Measurements from ENCODE around the gene VAV1. TPM values are rescaled to one million over a fixed set of nuclear protein-coding genes. Genes with fewer than 3 reads are reported as not detected.

Gene VAV1
- total RNA-seq (2014; rRNA removed; shearing (Covaris generic)): 0.06 TPM in 1 of 2 replicates, not detected in the other

DNA sequence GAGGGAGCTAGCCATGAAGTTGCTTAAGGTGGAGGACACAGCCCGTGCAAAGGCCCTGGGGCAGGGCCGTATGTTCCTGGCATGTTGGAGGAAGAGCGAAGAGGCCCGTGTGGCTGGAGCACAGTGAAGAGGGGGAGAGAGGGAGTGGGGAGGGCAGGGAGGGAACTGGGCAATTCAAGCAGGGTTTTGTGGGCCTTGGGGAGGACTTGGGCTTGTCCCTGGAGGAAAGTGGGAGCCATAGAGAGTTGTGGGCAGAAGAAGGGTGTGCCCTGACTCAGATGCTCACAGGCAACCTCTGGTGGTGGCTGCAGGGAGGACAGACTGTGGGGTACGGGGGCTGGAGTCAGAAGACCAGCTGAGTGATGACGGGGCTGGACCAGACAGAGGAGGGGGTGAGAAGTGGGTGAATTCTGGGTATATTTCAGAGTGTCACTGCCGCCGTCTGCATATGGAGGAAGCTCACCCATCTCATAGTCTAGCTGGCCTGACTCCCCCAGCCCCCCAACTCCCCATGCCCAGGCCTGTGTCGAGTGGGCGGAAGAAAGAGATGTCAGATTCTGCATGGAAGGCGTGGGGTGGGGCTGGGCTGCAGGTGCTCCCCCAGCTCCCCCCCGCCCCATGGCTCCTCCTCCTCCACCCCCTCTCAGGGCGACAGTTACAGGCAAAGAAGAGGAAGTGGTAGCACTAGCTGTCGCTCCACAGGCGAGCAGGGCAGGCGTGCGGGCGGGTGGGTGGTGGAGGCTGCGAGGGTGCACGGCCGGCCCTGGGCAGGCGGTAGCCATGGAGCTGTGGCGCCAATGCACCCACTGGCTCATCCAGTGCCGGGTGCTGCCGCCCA lies at the start of gene VAV1:
Gene VAV1 (plus strand): TSS at position 681 of the 838 bp plus-strand sequence. CDS start 100 bp downstream, at position 781.
- no peak for DNase-seq (ENCODE audit: low spot score)

GRCh38 chr19:6723108-6723618 lies 49.3 kb upstream of the VAV1 start:
- DNase-seq (ENCODE audit: low spot score): peak; percentile 77

GRCh38 chr19:6723738-6724137 lies 48.8 kb upstream of the VAV1 start:
- no peak for DNase-seq (ENCODE audit: low spot score)

DNA sequence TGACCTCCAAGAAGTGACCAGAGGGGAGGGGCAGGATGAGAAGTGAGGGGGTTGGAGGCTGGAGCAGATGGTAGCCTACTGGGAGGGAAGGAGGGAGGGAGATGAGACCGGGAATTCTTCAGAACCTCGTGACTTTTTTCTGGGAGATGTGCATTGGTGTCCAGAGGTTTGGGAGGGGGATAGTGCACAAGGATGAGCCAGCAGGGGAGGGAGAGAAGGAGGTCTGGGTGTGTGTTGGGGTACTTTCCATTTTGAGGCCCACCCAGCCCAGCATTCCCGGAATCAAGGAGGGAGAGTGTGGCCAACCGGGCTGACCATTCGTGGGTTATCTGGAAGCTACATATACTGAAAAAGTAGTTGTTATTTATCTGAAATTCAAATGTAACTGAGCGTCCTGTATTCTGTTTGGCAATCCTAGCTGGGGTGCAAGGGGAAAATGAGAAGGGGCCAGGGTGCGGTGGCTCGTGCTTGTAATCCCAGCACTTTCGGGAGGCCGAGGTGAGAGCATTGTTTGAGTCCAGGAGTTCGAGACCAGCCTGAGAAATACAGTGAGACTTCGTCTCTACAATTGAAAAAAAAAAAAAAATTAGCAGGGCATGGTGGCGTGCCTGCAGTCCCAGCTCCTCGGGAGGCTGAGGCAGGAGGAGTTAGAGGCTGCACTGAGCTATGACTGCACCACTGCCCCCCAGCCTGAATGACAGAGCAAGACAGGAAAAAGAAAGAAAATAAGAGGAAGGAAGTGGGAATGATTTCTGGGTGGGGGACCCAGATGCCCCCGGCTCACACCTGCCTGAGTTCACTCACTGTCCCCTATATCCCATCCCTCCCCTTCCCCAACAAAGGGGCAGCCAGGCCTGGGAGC lies 47.6 kb upstream of the VAV1 start:
- no peak for DNase-seq (ENCODE audit: low spot score)

DNA sequence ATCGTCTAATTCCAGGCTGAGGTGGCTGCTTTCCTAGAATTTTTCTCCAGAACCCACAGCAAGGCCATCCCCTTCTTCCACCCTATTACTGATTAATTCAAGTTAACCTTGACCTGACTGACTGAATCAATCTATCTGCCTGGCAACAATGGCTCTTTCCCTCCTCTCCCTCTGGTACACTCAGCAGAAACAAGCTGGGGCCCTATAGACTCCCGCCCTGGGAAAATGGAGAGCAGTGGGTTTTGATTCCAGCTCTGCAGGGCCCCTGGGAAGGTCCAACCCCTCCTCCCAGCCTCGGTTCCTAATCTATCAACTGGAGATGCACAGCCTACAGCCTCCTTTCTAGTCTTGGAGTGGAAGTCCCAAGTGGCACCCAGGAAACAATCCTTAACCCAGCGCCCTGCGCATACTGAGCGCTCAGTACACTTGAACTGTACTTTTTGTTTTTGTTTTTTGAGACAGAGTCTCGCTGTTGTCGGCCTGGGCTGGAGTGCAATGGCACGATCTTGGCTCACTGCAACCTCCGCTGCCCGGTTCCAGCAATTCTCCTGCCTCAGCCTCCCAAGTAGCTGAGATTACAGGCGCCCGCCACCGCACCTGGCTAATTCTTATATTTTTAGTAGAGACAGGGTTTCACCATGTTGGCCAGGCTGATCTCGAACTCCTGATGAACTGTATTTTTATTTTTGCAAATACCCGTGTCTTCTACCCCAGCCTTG lies 46.8 kb upstream of the VAV1 start:
- no peak for DNase-seq (ENCODE audit: low spot score)

GRCh38 chr19:6728346-6728745 lies 44.2 kb upstream of the VAV1 start:
- DNase-seq (ENCODE audit: low spot score): no peak

GRCh38 chr19:6729573-6730152 lies 42.8 kb upstream of the VAV1 start:
- DNase-seq (ENCODE audit: low spot score): no peak

DNA sequence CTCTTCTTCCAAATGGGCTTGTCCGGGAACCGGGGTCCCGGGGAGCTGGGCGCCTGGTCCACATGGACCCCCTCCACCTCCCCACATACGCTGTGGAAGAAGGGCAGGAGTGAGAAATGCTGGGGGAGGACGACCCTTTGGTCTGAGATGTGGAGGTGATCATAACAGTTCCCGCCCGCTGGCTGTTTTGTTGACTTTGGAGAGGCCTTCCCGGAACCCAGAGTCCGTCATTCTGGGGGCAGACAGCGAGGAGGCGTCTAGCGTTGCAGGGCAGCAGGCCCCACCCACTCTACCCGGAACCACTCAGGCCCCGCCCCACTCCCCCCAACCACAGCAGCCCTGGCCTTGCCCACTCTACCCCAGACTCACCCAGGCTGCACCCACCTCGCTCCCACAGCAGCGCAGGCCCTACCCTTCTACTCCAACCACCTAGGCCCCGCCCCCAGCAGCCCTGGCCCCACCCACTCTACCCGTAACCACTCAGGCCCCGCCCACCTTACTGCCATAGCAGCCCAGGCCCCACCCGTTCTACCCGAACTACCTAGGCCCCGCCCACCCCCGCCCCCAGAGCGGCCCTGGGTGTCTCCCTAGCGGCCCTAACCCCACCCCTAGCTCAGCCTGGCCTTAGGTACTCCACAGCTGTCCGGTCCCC lies 42.2 kb upstream of the VAV1 start:
- peak; percentile 26 for DNase-seq (ENCODE audit: low spot score)

- no peak for DNase-seq (ENCODE audit: low spot score)
Measured at GRCh38 chr19:6730941-6731670, 41.4 kb upstream of the VAV1 start.

- DNase-seq (ENCODE audit: low spot score): no peak
Measured at GRCh38 chr19:6731822-6732221, 40.7 kb upstream of the VAV1 start.

GRCh38 chr19:6732803-6733337 lies 39.6 kb upstream of the VAV1 start:
- DNase-seq (ENCODE audit: low spot score): no peak

GRCh38 chr19:6733338-6734095 lies 39.0 kb upstream of the VAV1 start:
- DNase-seq (ENCODE audit: low spot score): no peak

DNA sequence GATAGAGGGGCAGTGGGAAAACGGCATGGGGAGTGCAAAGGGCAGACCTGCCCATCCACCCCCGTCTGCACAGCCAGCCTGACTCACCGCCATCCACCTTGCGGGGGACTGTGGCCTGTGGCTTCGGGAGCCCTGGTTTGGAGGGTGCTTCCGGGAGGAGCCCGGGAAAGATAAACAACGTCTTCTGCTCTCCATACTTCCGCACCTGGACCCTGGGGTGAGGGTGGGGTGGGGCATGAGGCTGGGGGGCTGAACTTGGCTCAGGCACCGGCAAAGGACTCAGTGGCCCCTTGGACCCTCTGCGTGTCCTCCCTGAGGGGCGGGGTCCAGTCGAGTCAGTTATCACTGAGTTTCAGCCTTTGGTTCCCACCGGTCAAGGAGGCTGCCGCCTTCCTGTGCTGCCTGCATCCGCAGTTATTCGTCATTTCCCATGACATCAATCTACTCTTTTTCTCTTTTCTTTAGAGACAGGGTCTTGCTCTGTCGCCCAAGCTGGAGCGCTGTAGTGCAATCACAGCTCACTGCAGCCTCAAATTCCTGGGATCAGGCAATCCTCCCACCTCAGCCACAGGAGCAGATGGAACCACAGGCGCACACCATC lies 38.3 kb upstream of the VAV1 start:
- DNase-seq (ENCODE audit: low spot score): no peak

GRCh38 chr19:6735181-6735911 lies 37.2 kb upstream of the VAV1 start:
- DNase-seq (ENCODE audit: low spot score): no peak

DNA sequence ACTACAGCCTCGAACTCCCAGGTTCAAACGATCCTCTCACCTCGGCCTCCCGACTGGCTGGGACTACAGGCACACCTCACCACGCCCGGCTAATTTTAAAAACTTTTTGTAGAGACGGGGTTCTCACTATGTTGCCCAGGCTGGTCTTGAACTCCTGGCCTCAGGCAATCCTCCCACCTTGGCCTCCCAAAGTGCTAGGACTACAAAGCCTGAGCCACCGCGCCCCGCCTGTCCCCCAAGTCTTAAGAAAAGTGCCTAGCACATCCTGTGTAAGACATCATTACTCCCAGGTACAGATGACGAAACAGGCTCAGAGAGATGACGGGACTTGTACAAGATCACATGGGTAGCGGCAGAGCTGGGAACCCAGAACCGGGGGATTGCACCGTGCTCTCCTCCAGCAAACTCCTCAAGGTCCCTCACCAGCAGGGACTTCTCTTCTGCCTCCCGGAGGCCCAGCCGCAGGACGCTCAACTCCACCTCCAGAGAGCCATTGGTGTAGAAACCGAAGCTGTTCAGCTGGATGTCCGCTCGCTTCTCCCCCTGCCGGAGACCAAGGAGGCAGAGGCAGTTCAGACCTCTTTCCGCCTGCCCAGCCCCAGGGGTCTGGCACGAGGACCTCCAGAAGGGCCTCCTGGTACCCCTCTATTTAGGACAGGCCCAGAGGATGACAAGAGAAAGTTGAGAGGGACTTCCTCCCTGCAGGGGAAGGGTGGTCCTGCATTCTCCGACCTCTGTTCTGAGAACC lies 36.2 kb upstream of the VAV1 start:
- DNase-seq (ENCODE audit: low spot score): peak; percentile 91

DNA sequence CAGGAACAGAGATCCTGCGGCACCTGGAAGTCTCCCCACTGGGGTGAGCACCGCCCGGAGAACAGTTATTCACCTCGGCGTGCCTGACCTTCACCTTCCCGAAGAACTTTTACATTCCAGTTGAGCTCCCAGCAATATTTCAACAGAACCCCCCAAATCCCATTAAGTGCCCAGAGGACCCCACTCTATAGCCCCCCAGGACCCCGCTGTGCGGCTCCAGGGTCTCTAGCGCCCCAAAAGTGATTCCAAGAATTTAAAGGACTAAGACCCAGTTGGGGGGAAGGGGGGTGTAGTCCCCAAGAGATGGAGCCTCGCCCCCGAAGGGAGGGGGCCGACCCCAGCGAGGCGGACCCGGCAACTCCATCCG lies 35.6 kb upstream of the VAV1 start:
- no peak for DNase-seq (ENCODE audit: low spot score)

DNA sequence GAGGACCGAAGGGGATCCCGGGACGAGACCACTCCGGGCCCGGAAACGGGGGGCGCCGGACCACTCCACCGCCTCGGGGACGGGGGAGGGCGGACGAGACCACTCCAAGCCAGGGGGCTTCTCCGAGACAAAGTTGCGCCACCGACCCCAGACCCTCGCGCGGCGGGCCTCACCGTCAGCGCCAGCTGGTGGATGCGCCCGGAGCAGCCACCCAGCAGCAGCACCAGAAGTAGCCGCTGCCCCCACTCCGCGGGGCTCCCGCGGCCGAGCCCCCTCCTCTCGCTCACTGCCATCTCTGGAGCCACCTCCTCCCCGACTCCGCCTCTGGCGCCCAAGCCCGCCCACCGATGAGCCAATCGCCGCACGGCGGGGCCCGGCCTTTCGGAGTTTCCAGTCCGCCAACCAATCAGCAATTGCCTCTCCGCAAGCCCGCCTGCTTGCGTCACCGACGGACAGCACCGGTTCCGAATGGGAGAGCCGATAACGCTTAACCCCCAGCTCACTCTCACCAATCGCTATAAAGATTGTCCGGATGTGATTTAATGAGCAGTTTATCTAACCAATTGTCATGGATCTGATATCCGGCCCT lies 35.1 kb upstream of the VAV1 start, which contains the start of gene GPR108:
Gene GPR108 (minus strand): TSS at position 297 of the 589 bp plus-strand sequence. CDS start 4 bp downstream, at position 293.
- DNase-seq (ENCODE audit: low spot score): peak; percentile 100

Measured in H4 (cell line).